GM12878 (cell line): ENCODE results near the gene TROAP. TPM values are rescaled to one million over a fixed set of nuclear protein-coding genes. Genes with fewer than 3 reads are reported as not detected.

Experiments
- ATAC-seq: fragments of 200-7000 bp; cut with Tn5 transposase; 3 replicates; pipeline ENCODE4 v1.9.1; 2020; ENCODE audit warnings: mild to moderate bottlenecking, moderate library complexity
- BruUV-seq: library from RNA; stranded (reverse); fragments of 400-500 nt; replicated peaks from 2 replicates; lab custom pipeline; 2021; lab: Mats Ljungman, UMichigan
- CTCF ChIA-PET: fragments of 300-600 bp; sonication (Branson Sonifier 250); formaldehyde crosslinking; extraction: SDS; loops from one replicate; lab custom pipeline; 2021; ENCODE audit warnings: inconsistent platforms; lab: Yijun Ruan, JAX
- POLR2A ChIA-PET: fragments of 350-600 bp; formaldehyde crosslinking; extraction: SDS; loops from one replicate; lab custom pipeline; 2021; ENCODE audit warnings: inconsistent platforms; lab: Charles Lee
- RAD21 ChIA-PET: fragments of 300-600 bp; sonication (Branson Sonifier 250); formaldehyde crosslinking; loops from one replicate; lab custom pipeline; 2023; ENCODE audit warnings: antibody characterized with exemption; ENCODE audit not compliant: unreplicated experiment; lab: Charles Lee
- SMC1A ChIA-PET: fragments of 300-600 bp; sonication (Branson Sonifier 250); formaldehyde crosslinking; loops from one replicate; lab custom pipeline; 2023; ENCODE audit not compliant: unreplicated experiment, uncharacterized antibody; lab: Charles Lee
- DNase-seq: peaks from one replicate; pipeline ENCODE4 v3.0.0-alpha.2; 2011; ENCODE audit warnings: low read depth, low spot score
- FAIRE-seq: peaks from 3 replicates; lab custom pipeline; 2011; peaks lifted over from hg19 to GRCh38; lab: Jason Lieb, UNC
- H2AFZ ChIP-seq: 2 replicates; pipeline ENCODE4 v1.6.0; 2011; ENCODE audit warnings: low read depth, low read length, control low read depth; ENCODE audit not compliant: control insufficient read depth
- H3K27ac ChIP-seq: 2 replicates; pipeline ENCODE4 v1.5.1; 2011; ENCODE audit warnings: control low read depth; ENCODE audit not compliant: control insufficient read depth, insufficient read depth
- H3K27me3 ChIP-seq, 2 experiments: replicated peaks in 1 of 2; 2 replicates each; pipeline versions ENCODE4 v1.6.0 to v1.6.1; 2011; ENCODE audit warnings: low read length in 1 of 2; ENCODE audit not compliant: control insufficient read depth in 2 of 2, insufficient read depth in 2 of 2
- H3K36me3 ChIP-seq, 2 experiments: 2 replicates each; pipeline ENCODE4 v1.5.1; 2011; ENCODE audit warnings: low read length in 1 of 2; ENCODE audit not compliant: control insufficient read depth in 2 of 2, insufficient read depth in 2 of 2
- H3K4me1 ChIP-seq: 2 replicates; pipeline ENCODE4 v1.6.1; 2011; ENCODE audit warnings: mild to moderate bottlenecking, low read length, moderate library complexity, mixed read lengths; ENCODE audit not compliant: control insufficient read depth, insufficient read depth
- H3K4me2 ChIP-seq: 2 replicates; pipeline ENCODE4 v1.6.0; 2011; ENCODE audit warnings: control low read depth; ENCODE audit not compliant: control insufficient read depth, insufficient read depth
- H3K4me3 ChIP-seq: fragments of 200-600 bp; sonication (generic); 2 replicates; pipeline ENCODE4 v1.5.1; 2016
- H3K79me2 ChIP-seq: 2 replicates; pipeline ENCODE4 v1.6.0; 2011; ENCODE audit warnings: low read length; ENCODE audit not compliant: control insufficient read depth, insufficient read depth
- H3K9ac ChIP-seq: 2 replicates; pipeline ENCODE4 v1.8.0; 2011; ENCODE audit warnings: low read length, control low read depth, mixed read lengths; ENCODE audit not compliant: control insufficient read depth, insufficient read depth
- H3K9me3 ChIP-seq: replicated peaks from 3 replicates; pipeline ENCODE4 v1.5.1; 2011; ENCODE audit warnings: mild to moderate bottlenecking, low read length; ENCODE audit not compliant: control insufficient read depth, insufficient read depth
- H4K20me1 ChIP-seq: 2 replicates; pipeline ENCODE4 v1.6.0; 2011; ENCODE audit not compliant: control insufficient read depth, insufficient read depth
- CEBPB ChIP-seq, 2 experiments: fragments of 150-350 bp in 1 of 2; IDR thresholded peaks; 2 replicates each; pipeline ENCODE4 v1.6.1; 2012 to 2014; ENCODE audit warnings: low read depth in 2 of 2, low read length in 2 of 2, borderline replicate concordance in 1 of 2, inconsistent platforms in 1 of 2
- EED ChIP-seq: sonication (generic); IDR thresholded peaks from 2 replicates; pipeline ENCODE4 v1.6.1; 2016; ENCODE audit warnings: antibody characterized with exemption, low read depth
- EGR1 ChIP-seq, 2 experiments: IDR thresholded peaks; 1 replicate in 1 of 2; 2 replicates in 1 of 2; pipeline ENCODE4 v1.6.1; 2011 to 2012; ENCODE audit warnings: low read depth in 2 of 2, low read length in 2 of 2, borderline replicate concordance in 1 of 2, mild to moderate bottlenecking in 1 of 2, moderate library complexity in 1 of 2
- ELK1 ChIP-seq: IDR thresholded peaks from 2 replicates; pipeline ENCODE4 v1.6.1; 2012; ENCODE audit warnings: low read depth, low read length, improper control_type of control experiment
- HDAC2 ChIP-seq: fragments of 200-600 bp; sonication (generic); IDR thresholded peaks from 2 replicates; pipeline ENCODE4 v1.6.1; 2017
- JUNB ChIP-seq: IDR thresholded peaks from 2 replicates; pipeline ENCODE4 v1.6.1; 2016; ENCODE audit warnings: antibody characterized with exemption, mild to moderate bottlenecking
- MLLT1 ChIP-seq: fragments of 450-650 bp; IDR thresholded peaks from 2 replicates; pipeline ENCODE4 v1.6.1; 2016; ENCODE audit warnings: mild to moderate bottlenecking
- MTA3 ChIP-seq: IDR thresholded peaks from 2 replicates; pipeline ENCODE4 v1.6.1; 2012; ENCODE audit warnings: low read length, inconsistent platforms, borderline replicate concordance
- NBN ChIP-seq: fragments of 450-650 bp; IDR thresholded peaks from 2 replicates; pipeline ENCODE4 v1.6.1; 2016
- NR2F1 ChIP-seq: fragments of 450-650 bp; conservative IDR thresholded peaks from 2 replicates; pipeline ENCODE4 v1.6.1; 2017; ENCODE audit warnings: mild to moderate bottlenecking
- POLR2A ChIP-seq: IDR thresholded peaks from 2 replicates; pipeline ENCODE4 v1.6.1; 2011; ENCODE audit warnings: low read depth, mild to moderate bottlenecking, low read length
- RUNX3 ChIP-seq: IDR thresholded peaks from 2 replicates; pipeline ENCODE4 v1.6.1; 2012; ENCODE audit warnings: low read length, inconsistent platforms
- ZNF217 ChIP-seq: fragments of 450-650 bp; IDR thresholded peaks from 2 replicates; pipeline ENCODE4 v1.6.1; 2017; ENCODE audit warnings: antibody characterized with exemption, mild to moderate bottlenecking
- WGBS: methylation state at CpG from one replicate; pipeline ENCODE4 v1.1.6; 2016; ENCODE audit warnings: low lambda C conversion rate; ENCODE audit not compliant: insufficient replicate concordance, insufficient coverage; ENCODE audit errors: missing lambda C conversion rate; 5-methylcytosine and 5-hydroxymethylcytosine counted together
- in situ Hi-C: fragments of 300-500 bp; cut with MboI; formaldehyde crosslinking; loops from 9 replicates; pipeline ENCODE4 v1.14.3; 2018; ENCODE audit warnings: mixed read lengths
- intact Hi-C: fragments of 100-400 bp; cut with micrococcal nuclease; formaldehyde crosslinking; loops from one replicate; pipeline ENCODE4 v1.14.2; 2022; ENCODE audit not compliant: unreplicated experiment
- polyA plus RNA-seq, 11 experiments: library from polyadenylated mRNA; depleted of rRNA in 4 of 11; unstranded in 6 of 11; stranded (reverse) in 5 of 11; fragments of >200 nt; fragmentation: Nextera tagmentation in 4 of 11; fragmentation: Illumina TruSeq in 1 of 11; extraction: Ambion mirVana in 4 of 11; extraction: Trizol in 1 of 11; gene quantifications; 1 replicate in 1 of 11; 2 replicates in 10 of 11; pipeline versions ENCODE4 v1.2.1 to v1.2.3, GENCODE V29; 2011 to 2016; ENCODE audit warnings: inconsistent platforms in 2 of 11, missing spikeins in 2 of 11, low read depth in 1 of 11
- total RNA-seq, 4 experiments: library from RNA; depleted of rRNA in 3 of 4; stranded (reverse); fragments of >200 nt in 3 of 4; fragmentation: Illumina TruSeq in 1 of 4; extraction: Trizol in 1 of 4; gene quantifications; 2 replicates each; pipeline versions ENCODE4 v1.2.1 to v1.2.3, GENCODE V29; 2013 to 2021

Gene TROAP
- total and polyA plus RNA-seq, 10 of the 15 experiments (the other 5 are each of a cell fraction or from before 2014, with no cell fraction given): 26.8 to 93.7 (median 52.6) TPM

- Histone ChIP-seq H3K4me1 (peaks cover 5% of the 10 kb centered on the region), H3K9me3 (no peaks in the 10 kb centered on the region), H2AFZ (no peak overlapping the region), H3K27ac (no peak overlapping the region), H3K4me2 (peak overlapping the region; percentile 76), H3K4me3 (peak overlapping the region; percentile 89; the same call in 1 of the 2 replicates), H3K9ac (no peak overlapping the region), H4K20me1 (no peaks in the 10 kb centered on the region), H3K79me2 (peaks cover 47% of the 10 kb centered on the region), H3K27me3 (no peaks in the 10 kb centered on the region), H3K36me3 (no peaks in the 10 kb centered on the region)
- ATAC-seq (no peak), FAIRE-seq (no peak), DNase-seq (no peak)
- ChIA-PET POLR2A (interaction anchor here (2.2 to 3.3 kb wide), 2 partner anchors 18 to 64 kb away, joined by 10 to 30 read pairs; partner anchors contain the start of gene DNAJC22), CTCF (interaction anchor here (0.7 to 18.7 kb wide), 7 partner anchors 8 to 149 kb away, joined by 3 to 712 read pairs (median 5); partner anchors contain the start of gene DNAJC22), SMC1A (interaction anchor here (0.6 to 25.7 kb wide), 5 partner anchors 8 to 148 kb away, joined by 3 to 740 read pairs (median 6); no protein-coding TSS in a partner anchor), RAD21 (interaction anchor here (0.9 to 5.5 kb wide), 4 partner anchors 18 to 147 kb away, joined by 3 to 33 read pairs (median 5); partner anchors contain the start of genes DNAJC22 and TROAP)
- intact Hi-C loops (loop anchor here (5.0 kb wide), 1 partner anchor 342 kb away; the partner anchor contains the start of gene FMNL3), in situ Hi-C loops (no loop called here)
- no peak for TF ChIP-seq EGR1 (IDR thresholded peaks at IDR 0.05; ENCODE audit: borderline replicate concordance in 1 of 2, low read depth in 2 of 2, low read length in 2 of 2)
- TF ChIP-seq ZNF217: no peak
- no peak for TF ChIP-seq CEBPB (IDR thresholded peaks at IDR 0.05; ENCODE audit: borderline replicate concordance in 1 of 2, low read depth in 2 of 2, low read length in 2 of 2)
- no peak for TF ChIP-seq POLR2A
- WGBS: 61% methylated on average over 5 of the region's 5 CpGs
- BruUV-seq: no TSS peak
Measured at GRCh38 chr12:49365542-49365941, 42.5 kb downstream of the TROAP start.

- peaks cover 11% of the 10 kb centered on the region for H3K4me1 ChIP-seq
- peak; percentile 30 for ATAC-seq
- no peaks in the 10 kb centered on the region for H3K9me3 ChIP-seq
- ChIA-PET RAD21 (interaction anchor here (0.7 to 5.5 kb wide), 14 partner anchors 8 to 235 kb away, joined by 3 to 33 read pairs (median 4); partner anchors contain the start of genes DNAJC22, TROAP and TUBA1B), CTCF (interaction anchor here (0.7 to 18.7 kb wide), 15 partner anchors 8 to 383 kb away, joined by 3 to 712 read pairs (median 4); partner anchors contain the start of gene DNAJC22), POLR2A (interaction anchor here (0.6 to 3.3 kb wide), 14 partner anchors 11 to 375 kb away, joined by 3 to 30 read pairs (median 6); partner anchors contain the start of genes DNAJC22, PRPF40B, TMBIM6 and TROAP), SMC1A (interaction anchor here (0.6 to 25.7 kb wide), 10 partner anchors 8 to 259 kb away, joined by 3 to 740 read pairs (median 5); no protein-coding TSS in a partner anchor)
- H3K79me2 ChIP-seq: peaks cover 54% of the 10 kb centered on the region
- in situ Hi-C loops (no loop called here), intact Hi-C loops (loop anchor here (2.0 to 5.0 kb wide), 3 partner anchors 63 to 341 kb away; partner anchors contain the start of gene FMNL3)
- 0 out of 4 replicates have a peak, but pooled peaks cover 0 to under 1% of the 10 kb centered on the region in 2 experiments for H3K36me3 ChIP-seq
- no peak for FAIRE-seq
- 9% methylated on average over 38 of the region's 38 CpGs for WGBS
- H3K9ac ChIP-seq: peak overlapping the region; percentile 97
- H3K27me3 ChIP-seq: no peaks in the 10 kb centered on the region
- BruUV-seq: TSS peak; percentile 96
- peak overlapping the region; percentile 97 for H3K27ac ChIP-seq
- peak overlapping the region; percentile 96 for H2AFZ ChIP-seq
- H3K4me3 ChIP-seq: peak overlapping the region; percentile 89
- peak overlapping the region; percentile 76 for H3K4me2 ChIP-seq
- no peaks in the 10 kb centered on the region for H4K20me1 ChIP-seq
- DNase-seq: no peak
- TF ChIP-seq ZNF217 (peak; percentile 76), MLLT1 (0 out of 2 replicates have a peak, but pooled peaks have one; percentile 55), NR2F1 (peak; percentile 71), HDAC2 (no peak), NBN (0 out of 2 replicates have a peak, but pooled peaks have one; percentile 15), RUNX3 (0 out of 2 replicates have a peak, but pooled peaks have one; percentile 4), EED (0 out of 2 replicates have a peak, but pooled peaks have one; percentile 42), JUNB (no peak), ELK1 (no peak), MTA3 (no peak)
Measured at GRCh38 chr12:49366096-49366651, 43.1 kb downstream of the TROAP start.
